Tibial artery (tissue), 4 donors: ENCODE results near the gene HDAC11.
"Not testable (repeated sequence)": the region's sequence is repeated elsewhere in the genome, so short reads cannot be mapped to it uniquely, and the experiment has no call there.

Source experiments
- DNase-seq, 2 donors: peaks; one replicate each; pipeline ENCODE4 v3.0.0-alpha.2; 2019
- H3K27ac ChIP-seq, 2 donors: fragments of 200-600 bp; sonication (generic) in 1 of 2; 1 replicate in 1 of 2; 2 replicates in 1 of 2; pipeline ENCODE4 v1.5.1; 2018 to 2019; ENCODE audit warnings: mild to moderate bottlenecking in 1 of 2
- H3K27me3 ChIP-seq, 2 donors: fragments of 200-600 bp; sonication (generic) in 1 of 2; one replicate each; pipeline versions ENCODE4 v1.5.1 to v1.6.0; 2016 to 2019
- H3K36me3 ChIP-seq, 3 donors: fragments of 200-600 bp; sonication (generic) in 2 of 3; one replicate each; pipeline ENCODE4 v1.5.1; 2016 to 2019; ENCODE audit warnings: mild to moderate bottlenecking in 2 of 3
- H3K4me1 ChIP-seq, 4 donors: fragments of 200-600 bp; sonication (generic) in 2 of 4; 1 replicate in 3 of 4; 2 replicates in 1 of 4; pipeline ENCODE4 v1.5.1; 2016 to 2019
- H3K4me3 ChIP-seq, 2 donors: fragments of 200-600 bp; sonication (generic) in 1 of 2; 1 replicate in 1 of 2; 2 replicates in 1 of 2; pipeline ENCODE4 v1.5.1; 2018 to 2019; ENCODE audit warnings: mild to moderate bottlenecking in 2 of 2
- H3K9me3 ChIP-seq, 3 donors: fragments of 200-600 bp; sonication (generic) in 1 of 3; one replicate each; pipeline ENCODE4 v1.5.1; 2016 to 2019
- intact Hi-C: fragments of 100-400 bp; cut with DNase I; formaldehyde crosslinking; loops from one replicate; pipeline ENCODE4 v1.15.0; 2023; ENCODE audit warnings: low total_unique reads
- TF ChIP-seq, protein P1 (sequence below), 2 experiments: fragments of 200-600 bp in 1 of 2; fragments of 450-650 bp in 1 of 2; IDR thresholded peaks; one replicate each; pipeline ENCODE4 v1.5.1; 2017 to 2019; ENCODE audit warnings: antibody characterized with exemption in 2 of 2, mild to moderate bottlenecking in 1 of 2, moderate library complexity in 1 of 2

The HDAC11 gene

DNA sequence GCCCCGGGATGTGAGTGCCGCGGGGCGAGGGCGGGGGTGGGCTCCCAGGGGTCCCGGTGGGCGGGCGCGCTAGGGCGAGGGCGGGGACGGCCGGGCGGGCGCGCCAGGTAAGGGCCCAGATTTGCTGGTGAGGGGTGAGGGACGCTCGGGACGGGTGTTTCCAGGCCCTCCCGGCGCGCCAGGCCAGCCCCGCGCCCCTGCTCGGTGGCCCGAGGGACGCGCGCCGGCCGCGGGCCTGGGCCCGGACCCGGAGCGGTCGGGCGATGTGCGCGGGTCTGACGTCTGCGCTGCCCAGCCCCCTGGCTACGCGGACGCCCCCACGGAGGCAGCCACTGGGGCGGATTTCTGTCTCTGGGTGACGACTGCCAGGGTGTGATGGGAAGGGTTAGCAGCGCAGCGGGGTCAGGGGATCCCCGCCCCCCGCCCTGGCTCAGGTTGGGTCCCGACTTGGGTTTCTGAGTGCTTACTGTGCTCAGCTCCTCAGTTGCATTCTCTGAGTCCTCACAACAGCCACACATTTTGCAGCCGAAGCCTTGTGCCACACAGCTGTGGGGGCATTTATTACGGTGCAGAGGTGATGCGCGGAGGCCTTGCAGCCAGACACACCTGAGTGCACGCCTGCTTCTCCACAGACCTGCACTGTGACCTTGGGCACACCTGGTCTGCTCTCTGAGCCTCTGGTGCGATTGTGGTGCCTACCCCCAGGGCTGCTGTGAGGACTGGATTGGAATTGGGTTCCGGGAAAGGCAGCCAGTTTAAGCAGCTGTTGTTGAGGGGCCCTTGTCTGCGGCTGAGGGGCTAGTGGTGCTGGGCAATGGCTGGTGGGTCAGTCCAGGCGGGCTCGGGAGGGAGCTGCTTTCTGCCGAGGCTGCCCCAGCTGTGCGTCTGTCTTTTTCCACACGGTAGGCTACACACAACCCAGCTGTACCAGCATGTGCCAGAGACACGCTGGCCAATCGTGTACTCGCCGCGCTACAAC, 523 bp downstream of the HDAC11 start:
- no peak for DNase-seq
- intact Hi-C loops, result no loop called here
- H3K4me1 ChIP-seq, result peaks cover 0 to 44% (median 19%) of the 10 kb centered on the region in 4 donors
- H3K9me3 ChIP-seq, result no peaks in the 10 kb centered on the region
- TF ChIP-seq, protein P1, sequence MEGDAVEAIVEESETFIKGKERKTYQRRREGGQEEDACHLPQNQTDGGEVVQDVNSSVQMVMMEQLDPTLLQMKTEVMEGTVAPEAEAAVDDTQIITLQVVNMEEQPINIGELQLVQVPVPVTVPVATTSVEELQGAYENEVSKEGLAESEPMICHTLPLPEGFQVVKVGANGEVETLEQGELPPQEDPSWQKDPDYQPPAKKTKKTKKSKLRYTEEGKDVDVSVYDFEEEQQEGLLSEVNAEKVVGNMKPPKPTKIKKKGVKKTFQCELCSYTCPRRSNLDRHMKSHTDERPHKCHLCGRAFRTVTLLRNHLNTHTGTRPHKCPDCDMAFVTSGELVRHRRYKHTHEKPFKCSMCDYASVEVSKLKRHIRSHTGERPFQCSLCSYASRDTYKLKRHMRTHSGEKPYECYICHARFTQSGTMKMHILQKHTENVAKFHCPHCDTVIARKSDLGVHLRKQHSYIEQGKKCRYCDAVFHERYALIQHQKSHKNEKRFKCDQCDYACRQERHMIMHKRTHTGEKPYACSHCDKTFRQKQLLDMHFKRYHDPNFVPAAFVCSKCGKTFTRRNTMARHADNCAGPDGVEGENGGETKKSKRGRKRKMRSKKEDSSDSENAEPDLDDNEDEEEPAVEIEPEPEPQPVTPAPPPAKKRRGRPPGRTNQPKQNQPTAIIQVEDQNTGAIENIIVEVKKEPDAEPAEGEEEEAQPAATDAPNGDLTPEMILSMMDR (IDR thresholded peaks at IDR 0.05), result no peak
- H3K36me3 ChIP-seq, result peaks cover 0 to 7% (median 0%) of the 10 kb centered on the region in 3 donors
- H3K27me3 ChIP-seq, result no peaks in the 10 kb centered on the region
- peak overlapping the region; percentile 69 to 80 for H3K27ac ChIP-seq
- H3K4me3 ChIP-seq, result peak overlapping the region; percentile 65 to 76

DNA sequence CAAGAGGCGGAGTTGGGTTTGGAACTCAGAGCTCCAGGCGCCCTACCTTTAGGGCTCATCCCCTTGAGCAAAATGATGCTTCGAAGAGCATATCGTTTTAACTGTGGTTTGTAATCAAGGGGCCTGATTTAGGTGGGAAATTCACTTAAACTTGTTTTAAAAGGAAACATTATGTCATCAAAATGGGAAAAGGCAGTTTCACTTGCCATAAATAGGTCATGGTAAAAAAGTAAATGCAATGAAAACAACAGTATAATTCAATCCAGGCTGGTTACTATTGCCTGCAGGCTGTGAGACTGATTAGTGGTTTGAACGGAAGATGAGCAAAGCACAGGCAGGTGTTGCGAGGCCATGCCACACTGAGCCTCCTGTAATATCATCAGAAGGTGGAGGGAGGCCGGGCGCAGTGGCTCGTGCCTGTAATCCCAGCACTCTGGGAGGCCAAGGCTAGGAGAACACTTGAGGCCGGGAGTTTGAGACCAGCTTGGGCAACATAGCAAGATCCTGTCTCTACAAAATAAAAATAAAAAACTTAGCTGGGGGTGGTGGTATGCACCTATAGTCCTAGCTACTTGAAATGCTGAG, 2.1 kb downstream of the HDAC11 start:
- Histone ChIP-seq H3K36me3 (peaks cover 0 to 12% (median 0%) of the 10 kb centered on the region in 3 donors), H3K27me3 (no peaks in the 10 kb centered on the region), H3K4me1 (peaks cover 0 to 44% (median 19%) of the 10 kb centered on the region in 4 donors), H3K9me3 (no peaks in the 10 kb centered on the region), H3K27ac (no peak overlapping the region), H3K4me3 (no peak overlapping the region)
- intact Hi-C loops, result no loop called here
- DNase-seq, result peak in 1 of 2 donors; percentile 39
- TF ChIP-seq, protein P1 (IDR thresholded peaks at IDR 0.05), result no peak

DNA sequence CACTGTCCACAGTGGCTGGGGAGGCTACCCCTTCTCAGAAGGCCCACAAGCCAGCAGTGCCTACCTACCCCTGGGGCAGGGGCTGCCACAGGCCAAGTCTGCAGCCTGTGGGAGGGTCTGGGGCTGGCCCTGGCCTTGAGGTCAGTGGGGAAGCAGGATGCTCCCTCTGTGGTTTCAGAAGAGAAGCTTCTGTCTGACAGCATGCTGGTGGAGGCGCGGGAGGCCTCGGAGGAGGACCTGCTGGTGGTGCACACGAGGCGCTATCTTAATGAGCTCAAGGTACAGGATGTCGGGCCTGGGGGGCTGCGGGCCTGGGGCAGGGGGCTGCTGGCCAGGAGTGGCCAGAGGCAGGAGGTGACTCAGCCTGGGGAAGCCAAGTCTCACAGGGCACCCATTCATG, 3.2 kb downstream of the HDAC11 start:
- Histone ChIP-seq H3K36me3 (peaks cover 0 to 18% (median 0%) of the 10 kb centered on the region in 3 donors), H3K27ac (no peak overlapping the region), H3K9me3 (no peaks in the 10 kb centered on the region), H3K4me1 (peaks cover 0 to 44% (median 19%) of the 10 kb centered on the region in 4 donors), H3K27me3 (no peaks in the 10 kb centered on the region), H3K4me3 (no peak overlapping the region)
- TF ChIP-seq, protein P1 (IDR thresholded peaks at IDR 0.05), result no peak
- DNase-seq, result peak in 1 of 2 donors; percentile 57
- intact Hi-C loops, result no loop called here

DNA sequence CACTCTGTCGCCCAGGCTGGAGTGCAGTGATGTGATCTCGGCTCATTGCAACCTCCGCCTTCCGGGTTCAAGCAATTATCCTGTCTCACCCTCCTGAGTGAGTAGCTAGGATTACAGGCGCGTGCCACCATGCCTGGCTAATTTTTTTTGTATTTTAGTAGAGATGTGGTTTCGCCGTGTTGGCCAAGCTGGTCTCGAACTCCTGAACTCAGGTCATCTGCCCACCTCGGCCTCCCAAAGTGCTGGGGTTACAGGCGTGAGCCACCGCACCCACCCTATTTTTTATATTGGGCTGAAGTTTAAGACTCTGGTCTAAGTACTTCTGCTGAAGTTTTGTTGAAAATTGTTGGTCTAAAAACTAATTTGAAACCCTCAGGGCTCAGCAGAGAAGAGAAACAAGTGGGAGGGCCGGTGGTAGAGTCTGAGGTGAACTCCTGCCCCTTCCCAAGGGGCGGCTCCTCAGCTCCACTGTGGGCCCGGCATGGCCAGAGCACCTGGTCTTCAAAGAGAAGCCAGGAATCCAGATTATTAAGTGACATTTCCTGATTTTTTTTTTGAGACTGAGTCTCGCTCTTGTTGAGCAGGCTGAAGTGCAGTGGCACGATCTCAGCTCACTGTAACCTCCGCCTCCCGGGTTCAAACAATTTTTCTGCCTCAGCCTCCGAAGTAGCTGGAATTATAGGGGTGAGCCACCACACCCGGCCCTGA, 4.0 kb downstream of the HDAC11 start:
- Histone ChIP-seq H3K27ac (no peak overlapping the region), H3K4me1 (peaks cover 0 to 41% (median 17%) of the 10 kb centered on the region in 4 donors), H3K4me3 (no peak overlapping the region), H3K9me3 (no peaks in the 10 kb centered on the region), H3K27me3 (no peaks in the 10 kb centered on the region), H3K36me3 (peaks cover 0 to 20% (median under 1%) of the 10 kb centered on the region in 3 donors)
- peak in 1 of 2 donors; percentile 43 for DNase-seq
- TF ChIP-seq, protein P1 (IDR thresholded peaks at IDR 0.05), result no peak
- intact Hi-C loops, result no loop called here

DNA sequence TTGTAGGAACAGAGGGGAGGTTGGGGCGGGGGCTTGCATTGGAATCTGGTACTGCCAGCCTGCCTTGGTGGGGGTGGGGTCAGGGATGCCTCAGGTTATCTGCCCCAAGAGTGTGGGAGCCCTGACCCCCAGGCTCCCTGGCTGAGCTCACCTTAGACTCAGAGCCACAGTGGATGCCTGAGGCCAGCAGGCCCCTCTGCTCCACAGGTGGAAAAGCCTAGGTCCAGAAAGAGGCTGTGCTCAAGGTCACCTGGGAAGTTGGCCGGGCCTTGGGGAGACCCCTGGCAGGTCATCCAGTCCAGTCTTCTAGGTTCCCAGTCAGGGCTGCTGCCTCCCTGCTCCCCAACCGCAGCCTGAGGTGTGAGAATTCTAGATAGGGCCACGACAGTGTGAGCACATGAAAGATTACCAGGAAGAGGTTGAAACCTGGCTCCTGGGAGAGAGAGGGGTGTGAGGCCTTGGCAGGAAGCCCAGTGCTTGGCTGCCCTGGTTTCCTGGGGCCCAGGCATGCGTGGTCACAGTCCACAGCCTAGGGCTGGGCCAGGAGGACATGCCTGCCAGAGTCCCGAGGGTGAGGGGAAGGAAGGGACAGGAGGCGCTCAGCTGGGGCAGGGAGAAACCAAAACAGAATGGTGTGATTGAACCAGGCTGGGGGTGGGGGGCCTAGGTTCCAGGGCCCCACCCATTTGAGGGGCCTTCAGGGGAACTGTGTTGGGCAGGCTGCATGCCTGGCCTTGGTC, 4.9 kb downstream of the HDAC11 start:
- Histone ChIP-seq H3K27me3 (no peaks in the 10 kb centered on the region), H3K4me1 (peaks cover 0 to 38% (median 17%) of the 10 kb centered on the region in 4 donors), H3K4me3 (no peak overlapping the region), H3K36me3 (peaks cover 7 to 25% (median 9%) of the 10 kb centered on the region in 3 donors), H3K27ac (peak overlapping the region in 1 of 2 donors; percentile 37), H3K9me3 (no peaks in the 10 kb centered on the region)
- TF ChIP-seq, protein P1 (IDR thresholded peaks at IDR 0.05), result no peak
- peak in 1 of 2 donors; percentile 77 for DNase-seq
- intact Hi-C loops, result no loop called here

DNA sequence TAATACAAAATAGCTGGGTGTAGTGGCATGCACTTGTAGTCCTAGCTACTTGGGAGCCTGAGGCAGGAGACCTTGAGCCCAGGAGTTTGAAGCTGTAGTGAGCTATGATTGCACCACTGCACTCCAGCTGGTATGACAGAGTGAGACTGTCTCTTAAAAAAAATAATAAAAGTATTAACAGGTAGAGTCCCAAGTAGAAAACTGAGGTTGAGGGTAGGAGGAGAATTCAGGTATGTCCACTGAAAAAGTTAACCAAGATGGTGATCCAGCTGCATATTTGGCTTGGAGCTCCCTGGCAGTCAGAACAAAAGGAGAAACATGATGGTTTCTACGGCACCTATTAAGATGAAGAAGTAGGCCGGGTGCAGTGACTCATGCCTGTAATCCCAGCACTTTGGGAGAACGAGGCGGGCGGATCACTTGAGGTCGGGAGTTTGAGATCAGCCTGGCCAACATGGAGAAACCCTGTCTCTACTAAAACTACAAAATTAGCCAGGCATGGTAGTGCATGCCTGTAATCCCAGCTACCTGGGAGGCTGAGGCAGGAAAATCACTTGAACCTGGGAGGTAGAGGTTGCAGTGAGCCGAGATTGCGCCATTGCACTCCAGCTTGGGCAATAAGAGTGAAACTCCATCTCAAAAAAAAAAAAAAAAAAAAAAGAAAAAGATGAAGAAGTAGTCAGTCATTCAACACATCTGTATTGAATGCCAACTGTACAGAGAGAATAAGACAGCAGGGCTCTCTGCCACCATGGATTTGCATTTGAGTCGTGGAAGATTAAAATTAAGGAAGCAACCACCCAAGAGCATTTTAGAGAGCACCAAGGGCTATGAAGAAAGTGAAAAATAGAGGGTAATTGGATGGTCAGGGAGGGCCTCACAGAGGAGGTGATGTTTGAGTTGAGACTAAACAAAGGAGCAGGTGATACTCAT, 5.8 kb downstream of the HDAC11 start:
- DNase-seq, result peak in 1 of 2 donors; percentile 29
- H3K4me3 ChIP-seq, intact Hi-C loops, H3K27me3 ChIP-seq, H3K9me3 ChIP-seq: not testable (repeated sequence)
- Histone ChIP-seq H3K4me1 (peaks cover 0 to 32% (median 13%) of the 10 kb centered on the region in 4 donors), H3K36me3 (peaks cover 10 to 25% (median 13%) of the 10 kb centered on the region in 3 donors), H3K27ac (peak overlapping the region in 1 of 2 donors; percentile 37)
